ENCODE data around the gene ABCG1.

DNA sequence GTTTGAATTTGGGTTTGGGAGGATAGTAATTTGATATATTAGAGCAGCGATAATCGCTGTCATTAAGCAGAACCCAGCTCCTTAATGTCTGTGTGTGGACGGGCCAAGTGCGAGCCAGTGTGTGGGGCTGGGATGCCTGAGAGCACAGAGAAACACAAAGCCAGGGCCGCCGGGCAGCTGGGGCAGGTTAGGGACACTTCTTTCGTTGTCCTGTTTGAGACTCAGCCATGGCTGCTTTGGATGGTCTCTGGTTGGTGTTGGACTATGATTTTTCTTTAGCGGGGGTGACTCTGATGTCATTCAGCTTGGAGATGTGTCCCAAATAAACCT lies 33.4 kb downstream of the ABCG1 start:
- TF ChIP-seq CTBP1 (IDR thresholded peaks at IDR 0.05; ENCODE audit: borderline replicate concordance), result no peak
- no peak for TF ChIP-seq HDGF (IDR thresholded peaks at IDR 0.05; ENCODE audit: borderline replicate concordance)
- TF ChIP-seq ELF4 (IDR thresholded peaks at IDR 0.05), result no peak

Measured in HEK293T (cell line).